ENCODE results near the gene MITF. TPM values are rescaled to one million over a fixed set of nuclear protein-coding genes. Genes with fewer than 3 reads are reported as not detected.

MITF gene
- total RNA-seq, 1 experiment from 2014 or later = 4.3 TPM

DNA sequence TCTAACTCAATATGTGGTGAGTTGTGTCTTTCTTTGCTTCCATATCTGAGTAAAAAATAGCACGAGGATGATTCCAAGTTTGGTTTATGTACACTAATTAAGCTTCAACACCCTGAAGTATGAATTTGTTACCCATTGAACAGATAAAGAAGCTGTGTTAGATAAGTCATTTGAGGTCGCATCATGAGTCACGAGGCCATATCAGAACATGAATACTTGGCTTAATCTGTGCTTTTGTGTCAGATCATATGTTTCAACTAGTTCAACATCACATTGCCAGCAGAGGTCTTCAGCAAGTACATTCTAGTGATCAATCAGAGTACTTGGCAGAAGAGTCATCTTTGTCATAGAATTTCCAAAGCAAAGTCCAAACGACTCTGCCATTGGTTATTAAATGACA, 26.3 kb upstream of the MITF start:
- Mint-ChIP-seq H3K36me3 (ENCODE audit: insufficient read depth, unreplicated experiment) (no peaks in the 10 kb centered on the region), H3K9me3 (ENCODE audit: unreplicated experiment) (no peaks in the 10 kb centered on the region), H3K4me3 (ENCODE audit: unreplicated experiment) (no peak overlapping the region), H3K27ac (ENCODE audit: unreplicated experiment) (no peak overlapping the region), H3K27me3 (ENCODE audit: insufficient read depth, unreplicated experiment) (no peaks in the 10 kb centered on the region), H3K4me1 (ENCODE audit: low read depth, unreplicated experiment) (no peaks in the 10 kb centered on the region)
- ChIA-PET POLR2A (no interaction called here), CTCF (interaction anchor here (1.0 kb wide), 1 partner anchor 50 kb away, joined by 3 read pairs; no protein-coding TSS in a partner anchor)
- no peaks in the 10 kb centered on the region for H3K36me3 ChIP-seq (ENCODE audit: control insufficient read depth, insufficient read depth, low read length)
- intact Hi-C loops (cut with micrococcal nuclease; ENCODE audit: unreplicated experiment) = no loop called here
- H3K4me1 ChIP-seq = no peaks in the 10 kb centered on the region; the same call in 1 of the 2 replicates
- TF ChIP-seq, protein P1, sequence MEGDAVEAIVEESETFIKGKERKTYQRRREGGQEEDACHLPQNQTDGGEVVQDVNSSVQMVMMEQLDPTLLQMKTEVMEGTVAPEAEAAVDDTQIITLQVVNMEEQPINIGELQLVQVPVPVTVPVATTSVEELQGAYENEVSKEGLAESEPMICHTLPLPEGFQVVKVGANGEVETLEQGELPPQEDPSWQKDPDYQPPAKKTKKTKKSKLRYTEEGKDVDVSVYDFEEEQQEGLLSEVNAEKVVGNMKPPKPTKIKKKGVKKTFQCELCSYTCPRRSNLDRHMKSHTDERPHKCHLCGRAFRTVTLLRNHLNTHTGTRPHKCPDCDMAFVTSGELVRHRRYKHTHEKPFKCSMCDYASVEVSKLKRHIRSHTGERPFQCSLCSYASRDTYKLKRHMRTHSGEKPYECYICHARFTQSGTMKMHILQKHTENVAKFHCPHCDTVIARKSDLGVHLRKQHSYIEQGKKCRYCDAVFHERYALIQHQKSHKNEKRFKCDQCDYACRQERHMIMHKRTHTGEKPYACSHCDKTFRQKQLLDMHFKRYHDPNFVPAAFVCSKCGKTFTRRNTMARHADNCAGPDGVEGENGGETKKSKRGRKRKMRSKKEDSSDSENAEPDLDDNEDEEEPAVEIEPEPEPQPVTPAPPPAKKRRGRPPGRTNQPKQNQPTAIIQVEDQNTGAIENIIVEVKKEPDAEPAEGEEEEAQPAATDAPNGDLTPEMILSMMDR (IDR thresholded peaks at IDR 0.05; ENCODE audit: insufficient read depth in 1 of 2, low read depth in 1 of 2, low read length in 1 of 2, severe bottlenecking in 1 of 2, unreplicated experiment in 1 of 2) = no peak
- no peaks in the 10 kb centered on the region for H3K27me3 ChIP-seq (replicated peaks; ENCODE audit: control insufficient read depth, insufficient read depth, low read length)
- H3K4me3 ChIP-seq (ENCODE audit: low read depth, low read length) = no peak overlapping the region
- no peaks in the 10 kb centered on the region for H3K9me3 ChIP-seq
- no TSS peak for BruUV-seq (replicated peaks)
- DNase-seq = no peak

DNA sequence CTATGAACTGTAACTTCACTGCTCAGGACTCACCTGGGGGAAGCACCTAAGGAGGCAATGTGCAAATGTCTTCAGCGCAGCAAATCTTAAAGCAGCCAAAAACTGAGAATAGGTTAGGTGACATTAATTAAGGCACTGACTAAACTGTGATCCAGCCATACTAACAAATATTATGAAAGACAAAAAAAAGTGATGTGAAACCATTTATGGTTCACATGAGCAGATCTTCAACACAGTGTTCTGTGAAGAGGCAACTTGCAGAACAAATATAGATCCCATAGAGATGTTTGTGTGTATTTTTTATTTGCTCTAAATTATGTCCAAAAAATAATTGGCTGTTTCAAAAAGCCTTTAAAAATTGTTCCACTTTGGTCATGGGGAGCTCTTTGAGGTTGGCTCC, 24.1 kb upstream of the MITF start:
- no TSS peak for BruUV-seq (replicated peaks)
- H3K4me3 Mint-ChIP-seq (ENCODE audit: unreplicated experiment) = no peak overlapping the region

DNA sequence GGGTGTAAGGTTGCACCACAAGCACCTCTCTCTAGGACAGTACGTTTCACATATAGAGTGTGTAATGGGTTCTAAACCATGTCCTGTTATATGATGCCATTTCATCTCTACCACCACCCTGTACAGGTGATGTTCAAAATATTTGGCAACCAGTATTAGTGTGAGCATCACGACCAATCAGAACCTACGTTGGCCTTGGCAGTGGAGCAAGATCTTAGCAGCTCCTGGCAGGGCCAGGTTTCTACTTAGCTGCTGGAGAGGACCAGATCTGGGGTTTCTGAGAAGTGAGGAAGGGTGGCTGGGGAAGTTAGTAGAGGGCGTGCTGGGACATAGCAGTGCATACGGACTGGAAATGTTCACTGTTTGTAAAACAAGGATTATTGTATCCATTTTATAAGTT, 23.1 kb upstream of the MITF start:
- TF ChIP-seq, protein P1 (IDR thresholded peaks at IDR 0.05; ENCODE audit: insufficient read depth in 1 of 2, low read depth in 1 of 2, low read length in 1 of 2, severe bottlenecking in 1 of 2, unreplicated experiment in 1 of 2) = no peak
- H3K36me3 Mint-ChIP-seq (ENCODE audit: insufficient read depth, unreplicated experiment) = no peaks in the 10 kb centered on the region
- Histone ChIP-seq H3K36me3 (ENCODE audit: control insufficient read depth, insufficient read depth, low read length) (no peaks in the 10 kb centered on the region), H3K27me3 (replicated peaks; ENCODE audit: control insufficient read depth, insufficient read depth, low read length) (no peaks in the 10 kb centered on the region; the same call in 1 of the 2 replicates), H3K4me1 (no peaks in the 10 kb centered on the region; the same call in 1 of the 2 replicates), H3K9me3 (no peaks in the 10 kb centered on the region), H3K4me3 (ENCODE audit: low read depth, low read length) (no peak overlapping the region)
- H3K9me3 Mint-ChIP-seq (ENCODE audit: unreplicated experiment) = no peaks in the 10 kb centered on the region
- no peak for DNase-seq
- H3K4me3 Mint-ChIP-seq (ENCODE audit: unreplicated experiment) = no peak overlapping the region
- no TSS peak for BruUV-seq (replicated peaks)
- intact Hi-C loops (cut with micrococcal nuclease; ENCODE audit: unreplicated experiment) = no loop called here
- H3K27ac Mint-ChIP-seq (ENCODE audit: unreplicated experiment) = no peak overlapping the region
- ChIA-PET CTCF (no interaction called here), POLR2A (no interaction called here)
- peaks cover 4% of the 10 kb centered on the region for H3K27me3 Mint-ChIP-seq (ENCODE audit: insufficient read depth, unreplicated experiment)
- no peaks in the 10 kb centered on the region for H3K4me1 Mint-ChIP-seq (ENCODE audit: low read depth, unreplicated experiment)

More for the DNA sequence above, 24.1 kb upstream of the MITF start:
- Histone ChIP-seq H3K4me1 (no peaks in the 10 kb centered on the region; the same call in 1 of the 2 replicates), H3K4me3 (ENCODE audit: low read depth, low read length) (no peak overlapping the region), H3K9me3 (no peaks in the 10 kb centered on the region), H3K36me3 (ENCODE audit: control insufficient read depth, insufficient read depth, low read length) (no peaks in the 10 kb centered on the region), H3K27me3 (replicated peaks; ENCODE audit: control insufficient read depth, insufficient read depth, low read length) (no peaks in the 10 kb centered on the region)
- ChIA-PET CTCF (no interaction called here), POLR2A (no interaction called here)
- intact Hi-C loops (cut with micrococcal nuclease; ENCODE audit: unreplicated experiment) = no loop called here
- Mint-ChIP-seq H3K27ac (ENCODE audit: unreplicated experiment) (no peak overlapping the region), H3K36me3 (ENCODE audit: insufficient read depth, unreplicated experiment) (no peaks in the 10 kb centered on the region), H3K27me3 (ENCODE audit: insufficient read depth, unreplicated experiment) (peaks cover under 1% of the 10 kb centered on the region), H3K4me1 (ENCODE audit: low read depth, unreplicated experiment) (no peaks in the 10 kb centered on the region), H3K9me3 (ENCODE audit: unreplicated experiment) (no peaks in the 10 kb centered on the region)
- TF ChIP-seq, protein P1 (IDR thresholded peaks at IDR 0.05; ENCODE audit: insufficient read depth in 1 of 2, low read depth in 1 of 2, low read length in 1 of 2, severe bottlenecking in 1 of 2, unreplicated experiment in 1 of 2) = no peak
- no peak for DNase-seq

Data from Caco-2 (cell line).